GM23338 (cell line): ENCODE results near the gene TMEM62. TPM values are rescaled to one million over a fixed set of nuclear protein-coding genes. Genes with fewer than 3 reads are reported as not detected.

ENCODE experiments used
- ATAC-seq: fragments of 200-7000 bp; cut with Tn5 transposase; 3 replicates; pipeline ENCODE4 v1.9.1; 2020
- DNase-seq: peaks from one replicate; pipeline ENCODE4 v3.0.0-alpha.2; 2015; ENCODE audit warnings: low spot score
- H2AFZ ChIP-seq: fragments of 200-600 bp; sonication (generic); 2 replicates; pipeline ENCODE4 v1.8.0; 2016; ENCODE audit warnings: antibody characterized with exemption, mild to moderate bottlenecking, moderate library complexity
- H3F3A ChIP-seq: fragments of 200-600 bp; sonication (generic); replicated peaks from 2 replicates; pipeline ENCODE4 v1.8.0; 2017; ENCODE audit warnings: antibody characterized with exemption, mixed run types, low read depth
- H3K27ac ChIP-seq: fragments of 200-600 bp; sonication (generic); 2 replicates; pipeline ENCODE4 v1.6.1; 2016; ENCODE audit warnings: low read depth
- H3K27me3 ChIP-seq: fragments of 200-600 bp; sonication (generic); 2 replicates; pipeline ENCODE4 v1.8.0; 2016; ENCODE audit warnings: mild to moderate bottlenecking, mixed run types, moderate library complexity; ENCODE audit not compliant: insufficient read depth
- H3K36me3 ChIP-seq: fragments of 200-600 bp; sonication (generic); 2 replicates; pipeline ENCODE4 v1.8.0; 2016; ENCODE audit warnings: mild to moderate bottlenecking; ENCODE audit not compliant: insufficient read depth
- H3K4me1 ChIP-seq: fragments of 200-600 bp; sonication (generic); 2 replicates; pipeline ENCODE4 v1.8.0; 2016; ENCODE audit warnings: mild to moderate bottlenecking, moderate library complexity; ENCODE audit not compliant: insufficient read depth
- H3K4me2 ChIP-seq: fragments of 200-600 bp; sonication (generic); 2 replicates; pipeline ENCODE4 v1.7.1; 2017; ENCODE audit warnings: mixed run types
- H3K4me3 ChIP-seq: fragments of 200-600 bp; sonication (generic); 2 replicates; pipeline ENCODE4 v1.6.1; 2016; ENCODE audit warnings: mixed run types
- H3K79me2 ChIP-seq: fragments of 200-600 bp; sonication (generic); replicated peaks from 2 replicates; pipeline ENCODE4 v1.8.0; 2017; ENCODE audit warnings: mild to moderate bottlenecking; ENCODE audit not compliant: insufficient read depth
- H3K9me2 ChIP-seq: fragments of 200-600 bp; sonication (generic); 2 replicates; pipeline ENCODE4 v1.8.0; 2017; ENCODE audit not compliant: insufficient read depth
- H4K20me1 ChIP-seq: fragments of 200-600 bp; sonication (generic); replicated peaks from 2 replicates; pipeline ENCODE4 v1.8.0; 2017; ENCODE audit warnings: mild to moderate bottlenecking; ENCODE audit not compliant: insufficient read depth
- H3K27ac Mint-ChIP-seq: 2 replicates; pipeline ENCODE4 v1.8.0; 2020; ENCODE audit warnings: inconsistent platforms, mild to moderate bottlenecking, moderate library complexity, mixed read lengths
- H3K27me3 Mint-ChIP-seq: 3 replicates; pipeline ENCODE4 v1.8.0; 2022; ENCODE audit warnings: low read depth, mild to moderate bottlenecking, moderate library complexity, mixed read lengths, inconsistent platforms; ENCODE audit not compliant: insufficient read depth, poor library complexity
- H3K36me3 Mint-ChIP-seq: 3 replicates; pipeline ENCODE4 v1.8.0; 2021; ENCODE audit warnings: low read depth, mild to moderate bottlenecking, inconsistent platforms, moderate library complexity, mixed read lengths
- H3K4me1 Mint-ChIP-seq: 3 replicates; pipeline ENCODE4 v1.8.0; 2020; ENCODE audit warnings: mild to moderate bottlenecking, inconsistent platforms, mixed read lengths
- H3K4me3 Mint-ChIP-seq: 3 replicates; pipeline ENCODE4 v1.8.0; 2021; ENCODE audit warnings: moderate library complexity, mild to moderate bottlenecking, inconsistent platforms, mixed read lengths
- H3K9me3 Mint-ChIP-seq: 3 replicates; pipeline ENCODE4 v1.8.0; 2020; ENCODE audit warnings: moderate library complexity, mild to moderate bottlenecking, inconsistent platforms, mixed read lengths
- EZH2 ChIP-seq: fragments of 200-600 bp; sonication (generic); IDR thresholded peaks from one replicate; pipeline ENCODE4 v1.8.0; 2017; ENCODE audit warnings: antibody characterized with exemption, mild to moderate bottlenecking, low read depth; ENCODE audit not compliant: unreplicated experiment
- EZH2phosphoT487 ChIP-seq: fragments of 200-600 bp; sonication (generic); IDR thresholded peaks from one replicate; pipeline ENCODE4 v1.8.1; 2018; ENCODE audit warnings: antibody characterized with exemption; ENCODE audit not compliant: unreplicated experiment
- NANOG ChIP-seq: IDR thresholded peaks from 2 replicates; pipeline ENCODE4 v1.6.1; 2016; ENCODE audit warnings: antibody characterized with exemption, borderline replicate concordance
- STAT1 ChIP-seq: IDR thresholded peaks from one replicate; pipeline ENCODE4 v1.6.1; 2016; ENCODE audit warnings: antibody characterized with exemption; ENCODE audit not compliant: unreplicated experiment
- ZNF114 ChIP-seq: fragments of 250-450 bp; sonication (Bioruptor Pico); IDR thresholded peaks from 2 replicates; pipeline ENCODE4 v1.5.0; 2020; ENCODE audit warnings: mild to moderate bottlenecking, moderate library complexity
- ZNF331 ChIP-seq: fragments of 250-450 bp; sonication (Bioruptor Pico); IDR thresholded peaks from 2 replicates; pipeline ENCODE4 v1.5.0; 2020; ENCODE audit warnings: low read depth, mild to moderate bottlenecking, moderate library complexity
- polyA plus RNA-seq: library from polyadenylated mRNA; unstranded; fragments of >200 nt; fragmentation: Nextera tagmentation; extraction: Ambion mirVana; gene quantifications from 2 replicates; pipeline ENCODE4 v1.2.1, GENCODE V29; 2016
- total RNA-seq: library from RNA; depleted of rRNA; stranded (reverse); fragments of >200 nt; shearing (Covaris generic); gene quantifications from 2 replicates; pipeline ENCODE4 v1.2.3, GENCODE V29; 2014
- TF ChIP-seq, protein P1 (sequence below): IDR thresholded peaks from 2 replicates; pipeline ENCODE4 v1.6.1; 2016; ENCODE audit warnings: antibody characterized with exemption
- TF ChIP-seq, protein P2 (sequence below): fragments of 250-450 bp; sonication (Bioruptor Pico); IDR thresholded peaks from 2 replicates; pipeline ENCODE4 v1.5.0; 2020; ENCODE audit warnings: mild to moderate bottlenecking, moderate library complexity

Gene TMEM62
- total and polyA plus RNA-seq, 2 experiments from 2014 or later = 3.4 to 14.3 TPM

DNA sequence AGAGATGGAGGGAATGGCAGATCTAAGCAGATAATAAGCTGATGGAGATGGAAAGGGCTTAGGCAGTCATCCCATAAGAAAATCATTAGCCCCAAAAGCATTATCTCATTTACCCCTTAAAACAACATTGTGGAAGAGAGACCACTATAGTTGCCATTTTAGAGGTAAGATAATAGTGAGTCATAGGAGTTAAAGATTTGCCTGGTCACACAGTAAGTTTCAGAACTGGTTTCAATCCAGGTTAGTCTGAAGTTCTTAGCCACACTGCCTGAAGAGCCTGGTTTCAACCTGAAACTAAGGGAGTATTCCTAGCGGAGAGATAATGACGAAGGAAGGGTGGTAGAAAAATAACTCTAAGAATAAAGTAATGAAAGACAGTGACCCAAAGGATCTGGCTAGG lies 14.6 kb upstream of the TMEM62 start:
- DNase-seq (no peak), ATAC-seq (no peak)
- TF ChIP-seq, protein P1, sequence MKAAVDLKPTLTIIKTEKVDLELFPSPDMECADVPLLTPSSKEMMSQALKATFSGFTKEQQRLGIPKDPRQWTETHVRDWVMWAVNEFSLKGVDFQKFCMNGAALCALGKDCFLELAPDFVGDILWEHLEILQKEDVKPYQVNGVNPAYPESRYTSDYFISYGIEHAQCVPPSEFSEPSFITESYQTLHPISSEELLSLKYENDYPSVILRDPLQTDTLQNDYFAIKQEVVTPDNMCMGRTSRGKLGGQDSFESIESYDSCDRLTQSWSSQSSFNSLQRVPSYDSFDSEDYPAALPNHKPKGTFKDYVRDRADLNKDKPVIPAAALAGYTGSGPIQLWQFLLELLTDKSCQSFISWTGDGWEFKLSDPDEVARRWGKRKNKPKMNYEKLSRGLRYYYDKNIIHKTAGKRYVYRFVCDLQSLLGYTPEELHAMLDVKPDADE = no peak
- TF ChIP-seq STAT1 = no peak
- TF ChIP-seq ZNF331 (CRISPR knock-in tag) = no peak
- no peak for TF ChIP-seq ZNF114 (CRISPR knock-in tag)
- TF ChIP-seq EZH2phosphoT487 = no peak
- TF ChIP-seq NANOG = no peak
- no peak for TF ChIP-seq EZH2
- TF ChIP-seq, protein P2, sequence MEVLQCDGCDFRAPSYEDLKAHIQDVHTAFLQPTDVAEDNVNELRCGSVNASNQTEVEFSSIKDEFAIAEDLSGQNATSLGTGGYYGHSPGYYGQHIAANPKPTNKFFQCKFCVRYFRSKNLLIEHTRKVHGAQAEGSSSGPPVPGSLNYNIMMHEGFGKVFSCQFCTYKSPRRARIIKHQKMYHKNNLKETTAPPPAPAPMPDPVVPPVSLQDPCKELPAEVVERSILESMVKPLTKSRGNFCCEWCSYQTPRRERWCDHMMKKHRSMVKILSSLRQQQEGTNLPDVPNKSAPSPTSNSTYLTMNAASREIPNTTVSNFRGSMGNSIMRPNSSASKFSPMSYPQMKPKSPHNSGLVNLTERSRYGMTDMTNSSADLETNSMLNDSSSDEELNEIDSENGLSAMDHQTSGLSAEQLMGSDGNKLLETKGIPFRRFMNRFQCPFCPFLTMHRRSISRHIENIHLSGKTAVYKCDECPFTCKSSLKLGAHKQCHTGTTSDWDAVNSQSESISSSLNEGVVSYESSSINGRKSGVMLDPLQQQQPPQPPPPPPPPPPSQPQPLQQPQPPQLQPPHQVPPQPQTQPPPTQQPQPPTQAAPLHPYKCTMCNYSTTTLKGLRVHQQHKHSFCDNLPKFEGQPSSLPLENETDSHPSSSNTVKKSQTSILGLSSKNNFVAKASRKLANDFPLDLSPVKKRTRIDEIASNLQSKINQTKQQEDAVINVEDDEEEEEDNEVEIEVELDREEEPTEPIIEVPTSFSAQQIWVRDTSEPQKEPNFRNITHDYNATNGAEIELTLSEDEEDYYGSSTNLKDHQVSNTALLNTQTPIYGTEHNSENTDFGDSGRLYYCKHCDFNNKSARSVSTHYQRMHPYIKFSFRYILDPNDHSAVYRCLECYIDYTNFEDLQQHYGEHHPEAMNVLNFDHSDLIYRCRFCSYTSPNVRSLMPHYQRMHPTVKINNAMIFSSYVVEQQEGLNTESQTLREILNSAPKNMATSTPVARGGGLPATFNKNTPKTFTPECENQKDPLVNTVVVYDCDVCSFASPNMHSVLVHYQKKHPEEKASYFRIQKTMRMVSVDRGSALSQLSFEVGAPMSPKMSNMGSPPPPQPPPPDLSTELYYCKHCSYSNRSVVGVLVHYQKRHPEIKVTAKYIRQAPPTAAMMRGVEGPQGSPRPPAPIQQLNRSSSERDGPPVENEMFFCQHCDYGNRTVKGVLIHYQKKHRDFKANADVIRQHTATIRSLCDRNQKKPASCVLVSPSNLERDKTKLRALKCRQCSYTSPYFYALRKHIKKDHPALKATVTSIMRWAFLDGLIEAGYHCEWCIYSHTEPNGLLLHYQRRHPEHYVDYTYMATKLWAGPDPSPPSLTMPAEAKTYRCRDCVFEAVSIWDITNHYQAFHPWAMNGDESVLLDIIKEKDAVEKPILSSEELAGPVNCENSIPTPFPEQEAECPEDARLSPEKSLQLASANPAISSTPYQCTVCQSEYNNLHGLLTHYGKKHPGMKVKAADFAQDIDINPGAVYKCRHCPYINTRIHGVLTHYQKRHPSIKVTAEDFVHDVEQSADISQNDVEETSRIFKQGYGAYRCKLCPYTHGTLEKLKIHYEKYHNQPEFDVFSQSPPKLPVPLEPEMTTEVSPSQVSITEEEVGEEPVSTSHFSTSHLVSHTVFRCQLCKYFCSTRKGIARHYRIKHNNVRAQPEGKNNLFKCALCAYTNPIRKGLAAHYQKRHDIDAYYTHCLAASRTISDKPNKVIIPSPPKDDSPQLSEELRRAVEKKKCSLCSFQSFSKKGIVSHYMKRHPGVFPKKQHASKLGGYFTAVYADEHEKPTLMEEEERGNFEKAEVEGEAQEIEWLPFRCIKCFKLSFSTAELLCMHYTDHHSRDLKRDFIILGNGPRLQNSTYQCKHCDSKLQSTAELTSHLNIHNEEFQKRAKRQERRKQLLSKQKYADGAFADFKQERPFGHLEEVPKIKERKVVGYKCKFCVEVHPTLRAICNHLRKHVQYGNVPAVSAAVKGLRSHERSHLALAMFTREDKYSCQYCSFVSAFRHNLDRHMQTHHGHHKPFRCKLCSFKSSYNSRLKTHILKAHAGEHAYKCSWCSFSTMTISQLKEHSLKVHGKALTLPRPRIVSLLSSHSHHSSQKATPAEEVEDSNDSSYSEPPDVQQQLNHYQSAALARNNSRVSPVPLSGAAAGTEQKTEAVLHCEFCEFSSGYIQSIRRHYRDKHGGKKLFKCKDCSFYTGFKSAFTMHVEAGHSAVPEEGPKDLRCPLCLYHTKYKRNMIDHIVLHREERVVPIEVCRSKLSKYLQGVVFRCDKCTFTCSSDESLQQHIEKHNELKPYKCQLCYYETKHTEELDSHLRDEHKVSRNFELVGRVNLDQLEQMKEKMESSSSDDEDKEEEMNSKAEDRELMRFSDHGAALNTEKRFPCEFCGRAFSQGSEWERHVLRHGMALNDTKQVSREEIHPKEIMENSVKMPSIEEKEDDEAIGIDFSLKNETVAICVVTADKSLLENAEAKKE = no peak
- Mint-ChIP-seq H3K27ac (no peak overlapping the region), H3K4me1 (peaks cover 7% of the 10 kb centered on the region; the same call in 2 of the 3 replicates), H3K36me3 (no peaks in the 10 kb centered on the region), H3K4me3 (no peak overlapping the region), H3K27me3 (peaks cover 14% of the 10 kb centered on the region), H3K9me3 (no peaks in the 10 kb centered on the region)
- H3K27me3 ChIP-seq = peaks cover 20% of the 10 kb centered on the region
- H3K27ac ChIP-seq = no peak overlapping the region
- H3K4me2 ChIP-seq = no peak overlapping the region
- no peaks in the 10 kb centered on the region for H3K79me2 ChIP-seq
- H4K20me1 ChIP-seq = no peaks in the 10 kb centered on the region
- H3K4me3 ChIP-seq = no peak overlapping the region
- no peaks in the 10 kb centered on the region for H3F3A ChIP-seq
- no peaks in the 10 kb centered on the region; the same call in 1 of the 2 replicates for H3K9me2 ChIP-seq
- 0 out of 2 replicates have a peak overlapping the region, but pooled peaks have one; percentile 24 for H2AFZ ChIP-seq
- H3K4me1 ChIP-seq = no peaks in the 10 kb centered on the region
- H3K36me3 ChIP-seq = no peaks in the 10 kb centered on the region
